Measurements from ENCODE around the gene INVS.
"Not testable (repeated sequence)": the region's sequence is repeated elsewhere in the genome, so short reads cannot be mapped to it uniquely, and the experiment has no call there.

Gene INVS

GRCh38 chr9:100063185-100063584 is 35.9 kb upstream of the INVS start:
- TF ChIP-seq EZH2phosphoT487 (IDR thresholded peaks at IDR 0.05; ENCODE audit: low read length) (no peak), EZH2 (optimal IDR thresholded peaks at IDR 0.05; ENCODE audit: low read depth, low read length) (no peak), CTCF (IDR thresholded peaks at IDR 0.05; ENCODE audit: low read length) (no peak)
- no peaks in the 10 kb centered on the region for H3K9me3 ChIP-seq (replicated peaks; ENCODE audit: insufficient read depth, low read length)
- H3K4me2 ChIP-seq (ENCODE audit: low read depth, low read length): no peak overlapping the region
- no peaks in the 10 kb centered on the region for H3K27me3 ChIP-seq (replicated peaks; ENCODE audit: insufficient read depth, low read length)
- peaks cover 30% of the 10 kb centered on the region for H3K4me1 ChIP-seq (ENCODE audit: low read length)
- H3K27ac ChIP-seq (ENCODE audit: low read length): no peak overlapping the region
- H3K4me3 ChIP-seq (ENCODE audit: low read length): no peak overlapping the region
- H3K36me3 ChIP-seq (replicated peaks; ENCODE audit: insufficient read depth, low read length): no peaks in the 10 kb centered on the region
- DNase-seq: no peak
- peaks cover 28% of the 10 kb centered on the region for H3F3A ChIP-seq (ENCODE audit: insufficient read depth, low read length)
- peaks cover 51% of the 10 kb centered on the region for H3K79me2 ChIP-seq (ENCODE audit: low read length)
- no peak overlapping the region for H2AFZ ChIP-seq (ENCODE audit: low read length)
- H4K20me1 ChIP-seq (ENCODE audit: insufficient read depth, low read length): no peaks in the 10 kb centered on the region
- H3K9ac ChIP-seq (ENCODE audit: low read length): no peak overlapping the region
- H3K9me2 ChIP-seq (replicated peaks; ENCODE audit: insufficient read depth, low read length): no peaks in the 10 kb centered on the region

- H2AFZ ChIP-seq (ENCODE audit: low read length): no peak overlapping the region
- no peaks in the 10 kb centered on the region for H3K27me3 ChIP-seq (replicated peaks; ENCODE audit: insufficient read depth, low read length)
- no peaks in the 10 kb centered on the region for H3K9me2 ChIP-seq (replicated peaks; ENCODE audit: insufficient read depth, low read length)
- no peak overlapping the region for H3K4me3 ChIP-seq (ENCODE audit: low read length)
- H3K4me2 ChIP-seq (ENCODE audit: low read depth, low read length): no peak overlapping the region
- no peaks in the 10 kb centered on the region for H4K20me1 ChIP-seq (ENCODE audit: insufficient read depth, low read length)
- no peak overlapping the region for H3K27ac ChIP-seq (ENCODE audit: low read length)
- peaks cover 57% of the 10 kb centered on the region for H3K79me2 ChIP-seq (ENCODE audit: low read length)
- DNase-seq: no peak
- no peaks in the 10 kb centered on the region for H3K9me3 ChIP-seq (replicated peaks; ENCODE audit: insufficient read depth, low read length)
- peaks cover 14% of the 10 kb centered on the region for H3K4me1 ChIP-seq (ENCODE audit: low read length)
- H3F3A ChIP-seq (ENCODE audit: insufficient read depth, low read length): peaks cover 10% of the 10 kb centered on the region
- no peaks in the 10 kb centered on the region for H3K36me3 ChIP-seq (replicated peaks; ENCODE audit: insufficient read depth, low read length)
- no peak for TF ChIP-seq EZH2phosphoT487 (IDR thresholded peaks at IDR 0.05; ENCODE audit: low read length)
- H3K9ac ChIP-seq (ENCODE audit: low read length): no peak overlapping the region
Measured at GRCh38 chr9:100064872-100065581, 34.0 kb upstream of the INVS start.

- peaks cover 10% of the 10 kb centered on the region; the same call in 1 of the 2 replicates for H3K4me1 ChIP-seq (ENCODE audit: low read length)
- TF ChIP-seq EZH2phosphoT487 (IDR thresholded peaks at IDR 0.05; ENCODE audit: low read length) (no peak), EZH2 (optimal IDR thresholded peaks at IDR 0.05; ENCODE audit: low read depth, low read length) (no peak)
- no peak overlapping the region for H2AFZ ChIP-seq (ENCODE audit: low read length)
- H3K9me2 ChIP-seq (replicated peaks; ENCODE audit: insufficient read depth, low read length): no peaks in the 10 kb centered on the region
- H3K4me2 ChIP-seq (ENCODE audit: low read depth, low read length): peak overlapping the region; percentile 13; the same call in 1 of the 2 replicates
- no peak overlapping the region for H3K9ac ChIP-seq (ENCODE audit: low read length)
- H3K36me3 ChIP-seq (replicated peaks; ENCODE audit: insufficient read depth, low read length): no peaks in the 10 kb centered on the region
- H3F3A ChIP-seq (ENCODE audit: insufficient read depth, low read length): 0 out of 2 replicates have a peak, but pooled peaks cover 5% of the 10 kb centered on the region
- H3K27me3 ChIP-seq (replicated peaks; ENCODE audit: insufficient read depth, low read length): no peaks in the 10 kb centered on the region
- DNase-seq: peak; percentile 27
- H3K27ac ChIP-seq (ENCODE audit: low read length): peak overlapping the region; percentile 7; the same call in 1 of the 2 replicates
- H3K79me2 ChIP-seq (ENCODE audit: low read length): peaks cover 61% of the 10 kb centered on the region
- H4K20me1 ChIP-seq (ENCODE audit: insufficient read depth, low read length): no peaks in the 10 kb centered on the region
- no peaks in the 10 kb centered on the region for H3K9me3 ChIP-seq (replicated peaks; ENCODE audit: insufficient read depth, low read length)
- H3K4me3 ChIP-seq (ENCODE audit: low read length): no peak overlapping the region
Measured at GRCh38 chr9:100066539-100066938, 32.5 kb upstream of the INVS start.

GRCh38 chr9:100067990-100068389 is 31.1 kb upstream of the INVS start:
- H2AFZ ChIP-seq (ENCODE audit: low read length); H3K36me3 ChIP-seq (replicated peaks; ENCODE audit: insufficient read depth, low read length); H3K9me2 ChIP-seq (replicated peaks; ENCODE audit: insufficient read depth, low read length); H3K9ac ChIP-seq (ENCODE audit: low read length); H3K4me2 ChIP-seq (ENCODE audit: low read depth, low read length); H3K9me3 ChIP-seq (replicated peaks; ENCODE audit: insufficient read depth, low read length); DNase-seq; H3K27me3 ChIP-seq (replicated peaks; ENCODE audit: insufficient read depth, low read length); H3K4me3 ChIP-seq (ENCODE audit: low read length); H4K20me1 ChIP-seq (ENCODE audit: insufficient read depth, low read length); H3F3A ChIP-seq (ENCODE audit: insufficient read depth, low read length); H3K27ac ChIP-seq (ENCODE audit: low read length): not testable (repeated sequence)
- Histone ChIP-seq H3K79me2 (ENCODE audit: low read length) (peaks cover 64% of the 10 kb centered on the region), H3K4me1 (ENCODE audit: low read length) (peaks cover 10% of the 10 kb centered on the region; the same call in 1 of the 2 replicates)

GRCh38 chr9:100069068-100069467 is 30.0 kb upstream of the INVS start:
- Histone ChIP-seq H3K79me2 (ENCODE audit: low read length) (peaks cover 64% of the 10 kb centered on the region), H3K4me1 (ENCODE audit: low read length) (peaks cover 10% of the 10 kb centered on the region; the same call in 1 of the 2 replicates)
- not testable (repeated sequence) for H3K27ac ChIP-seq (ENCODE audit: low read length); H3K27me3 ChIP-seq (replicated peaks; ENCODE audit: insufficient read depth, low read length); H3K9me3 ChIP-seq (replicated peaks; ENCODE audit: insufficient read depth, low read length); H2AFZ ChIP-seq (ENCODE audit: low read length); H3K4me2 ChIP-seq (ENCODE audit: low read depth, low read length); H3K9me2 ChIP-seq (replicated peaks; ENCODE audit: insufficient read depth, low read length); H4K20me1 ChIP-seq (ENCODE audit: insufficient read depth, low read length); H3F3A ChIP-seq (ENCODE audit: insufficient read depth, low read length); DNase-seq; H3K36me3 ChIP-seq (replicated peaks; ENCODE audit: insufficient read depth, low read length); H3K4me3 ChIP-seq (ENCODE audit: low read length); H3K9ac ChIP-seq (ENCODE audit: low read length)
